OCI-M1 (cell line): Measurements from ENCODE around the gene ARL15.
A peak's percentile ranks its signal among the peaks of the same experiment; 100 is the strongest.
"Not testable (repeated sequence)": the region's sequence is repeated elsewhere in the genome, so short reads cannot be mapped to it uniquely, and the experiment has no call there.

Experiments used
- DNase-seq: peaks from one replicate; lab custom pipeline; 2025; lab: John Stamatoyannopoulos, UW

The ARL15 gene

DNA sequence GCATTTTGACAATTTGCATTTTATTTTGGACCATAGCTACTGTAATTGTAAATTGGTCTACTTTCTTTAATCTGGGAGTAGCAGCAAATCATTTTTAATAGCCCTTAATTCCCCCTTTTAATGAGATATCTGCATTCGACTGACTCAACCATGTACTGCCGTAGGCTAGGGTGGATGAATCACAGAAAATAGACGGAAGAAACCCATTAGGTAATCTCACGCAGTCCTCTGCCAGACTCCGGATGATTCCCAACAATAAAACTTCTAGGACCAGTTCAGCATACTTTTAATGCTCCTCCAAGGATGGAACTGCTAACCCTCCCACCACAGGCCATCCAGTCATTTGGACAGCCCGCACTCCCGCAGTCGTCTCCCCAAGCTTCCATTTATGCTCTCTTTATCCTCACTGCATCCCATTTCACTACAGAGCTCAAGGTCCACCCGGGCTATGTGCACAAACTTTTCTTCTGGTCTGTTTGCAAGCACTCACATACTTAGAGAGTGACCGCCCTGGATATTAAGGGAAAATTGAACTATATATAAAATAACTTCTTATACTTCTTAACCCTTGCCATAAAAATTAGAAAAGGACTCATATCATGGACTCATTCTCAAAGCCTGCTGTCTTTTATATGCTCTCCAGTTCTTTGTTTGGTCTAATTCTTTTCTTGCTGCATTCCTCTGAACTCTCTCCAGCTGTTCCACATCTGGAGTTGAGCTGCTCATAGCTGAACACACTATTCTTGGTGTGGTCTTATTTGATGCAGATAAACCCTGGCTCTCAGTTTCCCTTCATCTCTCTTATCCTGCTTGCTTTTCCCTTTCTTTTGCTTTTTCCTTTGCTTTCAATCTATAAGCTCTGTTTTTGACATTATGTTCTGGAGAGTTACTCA, 326.6 kb downstream of the ARL15 start:
- no peak for DNase-seq

DNA sequence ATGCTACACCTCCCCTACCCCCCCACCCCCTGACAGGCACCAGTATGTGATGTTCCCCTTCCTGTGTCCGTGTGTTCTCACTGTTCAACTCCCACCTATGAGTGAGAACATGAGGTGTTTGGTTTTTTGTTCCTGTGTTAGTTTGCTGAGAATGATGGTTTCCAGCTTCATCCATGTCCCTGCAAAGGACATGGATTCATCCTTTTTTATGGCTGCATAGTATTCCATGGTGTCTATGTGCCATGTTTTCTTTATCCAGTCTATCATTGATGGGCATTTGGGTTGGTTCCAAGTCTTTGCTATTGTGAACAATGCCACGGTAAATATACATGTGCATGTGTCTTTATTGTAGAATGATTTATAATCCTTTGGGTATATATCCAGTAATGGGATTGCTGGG, 328.1 kb downstream of the ARL15 start:
- not testable (repeated sequence) for DNase-seq

DNA sequence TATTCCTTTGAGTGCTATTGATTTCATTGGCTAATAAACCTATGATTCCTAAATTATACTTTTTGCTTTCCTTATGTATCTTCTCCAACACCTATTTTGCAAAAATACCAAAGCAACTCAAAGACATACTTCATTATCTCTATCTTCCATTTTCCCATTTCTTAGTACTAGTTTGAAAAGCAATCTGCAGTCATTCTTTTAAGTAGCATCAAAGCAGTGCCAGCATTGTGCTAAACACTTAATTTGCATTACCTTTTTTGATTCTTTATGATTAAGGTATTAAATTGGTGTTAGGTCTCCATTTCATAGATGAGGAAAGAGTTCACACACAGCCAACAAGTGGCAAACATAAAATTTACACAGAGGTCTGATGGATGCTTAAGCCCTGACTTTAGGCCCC, 330.3 kb downstream of the ARL15 start:
- no peak for DNase-seq

DNA sequence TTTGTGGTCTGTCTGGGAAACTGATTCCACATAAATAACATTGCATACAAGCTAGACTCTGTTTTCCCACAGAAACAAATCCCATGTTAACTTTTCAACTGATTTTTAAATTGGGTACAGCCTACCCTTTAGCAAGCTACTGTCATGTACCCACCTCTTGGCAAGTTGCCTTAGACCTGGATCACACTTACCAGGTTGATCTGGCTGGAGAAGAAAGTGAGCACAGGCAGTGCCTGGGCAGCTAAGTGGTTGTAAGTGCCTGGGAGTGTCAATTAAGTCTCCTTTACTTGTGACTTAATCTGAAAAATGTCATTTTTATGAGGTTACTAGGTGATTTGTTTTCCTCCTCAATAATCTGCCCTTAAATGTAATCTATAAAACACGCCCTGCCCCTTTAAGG, 336.4 kb downstream of the ARL15 start:
- DNase-seq = no peak

DNA sequence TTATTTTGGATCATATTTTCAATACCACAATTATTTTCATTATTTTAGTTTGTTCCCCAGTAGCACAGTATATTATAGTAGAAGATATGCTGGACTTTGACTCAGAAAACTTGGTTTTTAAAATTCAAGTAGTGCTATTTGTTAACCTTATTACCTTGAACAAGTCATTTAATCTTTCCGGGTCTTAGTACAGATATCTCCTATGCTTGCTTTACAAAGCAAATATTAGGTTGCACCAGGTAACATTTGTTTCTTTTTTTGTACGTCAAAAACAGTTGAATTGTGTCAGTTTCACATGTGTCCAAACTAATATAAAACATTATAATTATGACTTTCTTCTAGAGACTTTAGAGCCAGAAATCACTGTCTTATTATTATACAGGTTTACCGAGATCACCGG, 338.1 kb downstream of the ARL15 start:
- no peak for DNase-seq

DNA sequence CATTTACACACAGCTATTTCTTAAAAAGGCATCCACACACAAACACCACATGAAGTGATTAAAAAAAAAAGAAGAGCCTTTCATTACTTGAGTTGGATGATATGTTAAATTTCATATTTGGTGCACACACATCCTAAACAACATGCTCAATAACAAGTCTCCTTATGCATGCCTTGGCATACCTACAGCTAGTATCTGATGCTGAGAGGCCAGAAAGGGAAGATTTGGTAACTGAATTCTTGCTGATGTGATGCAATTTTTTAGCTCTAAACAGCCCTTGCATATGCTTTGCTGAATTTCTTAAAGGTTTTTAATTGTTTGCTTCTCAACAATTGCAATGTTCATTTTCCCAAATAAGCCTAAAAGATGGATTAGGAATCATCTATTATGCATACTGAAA, 338.8 kb downstream of the ARL15 start:
- DNase-seq = no peak

DNA sequence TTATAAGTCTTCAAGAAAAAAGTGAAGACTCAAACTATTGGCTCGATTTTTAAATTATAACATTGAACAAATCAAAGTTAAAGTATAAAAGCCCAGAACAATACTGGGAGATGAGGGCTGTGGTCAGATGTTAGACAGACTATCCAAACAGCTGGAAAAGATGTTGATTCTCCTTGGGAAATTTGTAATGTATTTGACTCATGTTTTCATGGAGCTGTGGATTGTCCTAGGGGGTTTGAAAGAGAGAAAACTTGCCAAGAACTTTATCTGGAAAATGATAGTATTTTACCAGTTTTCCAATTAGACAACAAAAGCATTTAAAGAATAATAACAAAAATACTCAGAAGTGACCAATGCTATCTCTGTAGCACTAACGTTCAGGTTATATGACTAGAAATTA, 339.2 kb downstream of the ARL15 start:
- no peak for DNase-seq

DNA sequence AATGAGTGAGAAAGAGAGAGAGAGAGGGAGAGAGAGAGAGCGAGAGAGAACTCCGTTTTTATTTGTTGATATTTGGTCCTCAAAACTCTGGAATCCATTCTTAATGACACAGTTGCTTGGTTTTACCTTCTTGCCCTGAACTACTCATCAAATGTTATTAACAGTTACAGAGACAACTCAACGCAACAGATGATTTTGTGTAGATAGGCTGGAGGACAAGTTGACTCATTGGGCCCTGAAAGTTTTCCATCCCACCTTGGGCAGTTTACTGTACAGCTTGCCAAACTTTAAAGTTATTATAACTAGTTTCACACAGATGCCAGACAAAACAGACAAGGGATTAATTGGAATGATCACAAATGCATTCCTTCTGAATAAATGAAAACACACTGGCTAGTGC, 339.9 kb downstream of the ARL15 start:
- no peak for DNase-seq

DNA sequence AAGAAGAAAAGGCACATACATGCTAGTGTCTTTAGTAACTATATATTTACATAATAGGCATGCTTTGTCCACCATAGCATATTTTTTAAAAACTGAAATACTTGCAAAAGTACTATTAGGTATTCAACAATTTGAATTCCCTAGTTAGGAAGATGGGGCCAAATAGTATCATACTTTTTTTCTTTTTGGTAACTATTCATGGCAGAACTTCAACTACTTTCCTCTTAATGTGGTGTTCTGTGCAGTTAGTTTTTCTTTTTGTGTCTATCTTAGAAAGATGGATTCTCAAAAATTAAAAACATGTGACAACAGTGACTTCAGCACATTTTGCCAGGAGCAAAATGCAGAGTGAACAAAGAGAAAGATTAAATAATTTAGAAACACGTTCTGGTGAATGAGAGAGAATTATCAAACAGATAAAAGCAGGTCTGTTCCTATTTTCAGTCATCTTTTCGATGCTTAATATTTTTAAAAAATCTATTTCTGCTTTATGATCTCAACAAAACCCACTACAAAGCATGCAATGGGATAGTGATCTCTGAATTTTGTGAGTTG, 341.1 kb downstream of the ARL15 start:
- DNase-seq = no peak

DNA sequence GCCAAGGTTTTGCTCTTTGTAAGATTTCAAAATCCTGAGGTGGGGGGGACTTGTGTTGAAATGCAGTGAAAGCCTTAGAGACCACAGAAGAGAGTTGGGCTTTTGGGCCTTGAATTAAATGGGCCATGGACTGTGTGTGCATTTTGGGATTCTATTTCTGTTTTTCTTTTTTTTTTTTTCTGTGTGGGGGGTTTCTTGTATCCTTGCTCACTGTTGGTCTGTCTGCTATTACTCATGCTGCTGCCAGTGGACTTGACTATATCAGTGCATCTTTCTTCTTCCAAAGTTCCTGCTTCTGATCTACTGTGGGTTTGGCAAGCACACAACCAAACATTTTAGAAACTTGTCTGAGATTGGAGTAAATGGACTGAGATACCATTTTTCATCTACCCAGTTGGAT, 344.9 kb downstream of the ARL15 start:
- peak; percentile 9 for DNase-seq

DNA sequence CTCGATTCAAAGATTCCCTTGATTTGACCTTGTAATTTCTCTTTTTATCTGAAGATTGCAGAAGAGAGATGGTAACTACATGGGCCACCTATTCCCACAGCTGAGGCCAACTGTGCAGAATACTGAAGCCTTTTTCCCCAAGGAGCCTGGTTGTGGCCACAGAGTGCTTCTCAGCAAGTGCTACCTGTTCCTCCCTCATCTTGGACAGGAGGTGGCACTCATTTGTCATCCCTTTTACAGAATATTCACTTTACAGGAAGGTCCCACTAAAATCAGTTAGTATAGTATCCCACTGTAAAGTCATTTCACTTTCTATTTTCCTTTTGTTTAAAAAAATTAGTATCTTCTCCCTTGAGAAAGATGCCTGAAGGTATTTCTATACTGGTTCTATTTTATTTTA, 346.4 kb downstream of the ARL15 start:
- no peak for DNase-seq

DNA sequence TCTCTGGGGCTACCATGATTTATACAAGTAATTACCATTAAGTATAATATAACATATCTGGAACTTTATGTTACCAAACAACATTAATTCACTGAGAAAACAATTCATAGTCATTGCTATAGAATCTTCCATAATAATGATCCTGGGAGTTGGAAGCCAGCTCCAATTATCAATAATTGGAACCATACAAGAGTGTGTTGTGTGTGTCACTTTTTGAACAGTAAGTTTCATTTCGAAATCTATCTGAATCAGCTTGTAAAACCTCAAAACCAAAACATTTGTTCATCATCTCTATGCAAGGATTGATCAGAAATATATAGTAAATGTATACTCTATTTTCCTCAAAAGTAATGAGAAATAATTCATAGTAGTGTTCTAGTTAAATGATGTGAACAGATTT, 348.1 kb downstream of the ARL15 start:
- no peak for DNase-seq

DNA sequence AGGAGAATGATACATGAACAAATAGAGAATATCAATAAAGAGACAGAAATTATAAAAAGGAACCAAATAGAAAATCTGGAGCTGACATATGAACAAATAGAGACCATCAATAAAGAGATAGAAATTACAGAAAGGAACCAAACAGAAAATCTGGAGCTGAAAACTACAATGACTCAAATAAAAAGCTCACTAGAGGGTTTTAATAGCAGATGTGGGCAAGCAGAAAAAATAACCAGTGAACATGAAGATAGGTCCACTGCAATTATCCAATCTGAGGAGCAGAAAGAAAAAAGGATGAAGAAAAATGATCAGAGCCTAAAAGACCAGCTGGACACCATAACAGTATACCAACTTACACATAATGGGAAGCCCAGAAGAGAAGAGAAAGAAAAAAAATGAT, 353.7 kb downstream of the ARL15 start:
- peak; percentile 46 for DNase-seq

DNA sequence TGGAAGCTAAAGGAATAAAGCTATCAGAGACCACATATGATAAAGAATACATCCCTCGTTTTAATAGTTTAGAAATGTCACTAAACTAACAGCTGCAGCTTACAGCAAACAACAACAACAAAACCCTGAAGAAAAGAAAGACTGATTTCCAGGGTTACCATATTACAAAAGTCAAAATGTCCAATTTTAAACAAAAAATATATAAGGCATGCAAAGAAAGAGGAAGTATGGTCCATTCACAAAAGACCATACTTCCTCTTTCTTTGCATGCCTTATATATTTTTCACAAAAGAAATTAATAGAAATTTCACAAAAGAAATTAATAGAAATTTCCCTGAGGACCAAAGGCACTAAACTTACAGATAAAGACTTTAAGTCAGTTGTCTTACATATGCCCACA, 354.2 kb downstream of the ARL15 start:
- DNase-seq = peak; percentile 46

DNA sequence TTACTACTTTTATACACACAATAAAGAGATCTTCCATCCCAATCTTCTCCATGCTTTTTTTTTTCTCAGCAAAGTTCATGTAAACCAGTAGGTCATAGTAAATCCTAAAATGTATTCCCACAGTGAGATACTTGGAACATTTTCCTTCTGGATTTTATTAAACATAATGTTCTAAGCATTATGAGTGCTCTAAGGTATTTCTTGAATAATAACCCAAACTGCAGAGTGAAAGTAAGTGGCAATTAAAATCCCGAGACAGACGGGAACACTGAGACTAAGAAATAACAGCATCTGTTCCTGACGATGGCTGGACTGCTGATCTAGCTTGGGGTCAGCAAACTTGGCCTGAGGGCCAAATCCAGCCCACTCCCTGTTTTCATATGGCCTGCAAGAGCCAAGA, 359.8 kb downstream of the ARL15 start:
- DNase-seq = no peak

DNA sequence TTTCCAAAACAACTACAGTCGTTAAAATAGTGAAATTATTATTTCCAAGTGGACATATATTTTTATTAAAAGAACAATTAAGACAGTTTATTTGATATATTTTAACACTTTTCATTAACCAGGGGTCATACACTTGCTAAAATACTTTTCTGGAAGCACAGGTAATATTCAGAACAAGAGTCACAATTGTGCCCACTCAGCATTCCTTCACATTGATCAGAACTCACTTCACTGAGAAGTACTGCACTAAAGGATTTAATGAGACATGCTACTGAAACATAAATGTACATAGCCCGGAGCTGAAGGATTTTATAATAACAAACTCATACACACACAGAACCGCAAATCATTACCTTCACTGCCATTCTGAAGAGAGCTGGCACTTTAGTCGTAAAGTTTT, 361.8 kb downstream of the ARL15 start:
- DNase-seq = no peak

DNA sequence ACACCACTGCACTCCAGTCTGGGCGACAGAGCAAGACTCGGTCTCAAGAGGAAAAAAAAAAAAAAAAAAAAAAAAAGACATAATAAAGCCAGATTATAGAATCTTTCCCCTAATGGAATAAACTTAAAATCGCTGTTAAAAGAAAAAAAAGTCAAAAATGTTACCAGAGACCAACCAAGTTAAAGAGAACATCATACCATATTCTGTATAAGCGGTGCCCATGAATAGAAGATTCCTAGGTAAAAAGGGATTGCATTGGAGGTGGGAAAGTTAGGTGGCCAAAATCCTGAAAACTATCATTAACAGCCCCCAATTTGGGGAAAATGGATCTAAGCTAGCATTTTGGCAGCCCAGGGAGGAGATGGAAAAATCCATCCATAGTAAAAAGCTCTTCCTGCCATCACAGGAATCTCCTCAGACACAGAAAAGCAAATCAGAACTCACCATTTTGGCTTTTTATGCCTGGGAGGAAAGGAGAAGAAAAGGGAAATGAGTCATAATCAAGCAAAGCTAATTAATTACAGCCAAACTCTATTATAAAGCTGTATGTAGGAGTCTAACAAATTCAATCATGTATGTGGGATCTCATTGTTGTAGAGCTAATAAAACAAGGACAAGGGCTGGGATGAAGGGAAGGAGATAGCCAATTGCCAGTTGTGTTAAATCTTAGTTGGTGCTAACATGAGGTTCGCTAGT, 363.8 kb downstream of the ARL15 start:
- DNase-seq = no peak

DNA sequence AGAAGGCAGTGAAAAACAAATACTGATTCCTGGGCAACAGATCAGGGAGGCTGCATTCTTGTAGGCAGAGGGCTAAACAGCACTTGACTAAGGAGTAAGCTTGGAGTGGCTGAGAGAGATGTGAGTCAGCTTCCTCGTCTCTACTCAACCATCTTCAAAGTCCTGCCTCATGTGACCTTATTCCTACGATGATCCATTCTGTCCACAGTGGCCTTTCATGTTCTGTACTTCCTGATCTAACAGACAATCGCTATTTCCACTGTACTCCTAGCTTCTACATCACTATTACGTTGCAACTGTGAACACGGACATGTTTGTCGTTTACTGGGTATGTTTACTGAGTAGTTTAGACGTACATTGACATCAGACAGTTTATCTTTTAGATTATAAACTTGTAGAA, 365.4 kb downstream of the ARL15 start:
- no peak for DNase-seq

DNA sequence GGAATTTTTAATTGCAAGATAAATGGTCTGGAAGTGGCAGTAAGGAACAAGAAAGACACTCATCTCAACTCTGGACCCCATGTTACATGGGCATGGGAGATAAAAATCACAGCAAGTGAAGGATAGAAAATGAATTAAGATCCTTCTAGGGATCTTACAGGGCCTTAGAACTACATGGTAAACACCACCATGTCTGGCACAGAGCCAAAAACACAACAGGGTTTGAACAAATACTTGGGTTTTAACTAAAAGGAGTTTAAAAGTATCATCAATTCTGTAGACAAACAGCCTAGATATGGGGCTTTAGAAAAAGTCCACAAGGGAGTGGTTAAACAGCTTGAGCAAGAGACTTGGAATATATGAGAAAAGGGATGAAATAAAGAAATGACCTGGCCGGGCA, 366.4 kb downstream of the ARL15 start:
- no peak for DNase-seq

DNA sequence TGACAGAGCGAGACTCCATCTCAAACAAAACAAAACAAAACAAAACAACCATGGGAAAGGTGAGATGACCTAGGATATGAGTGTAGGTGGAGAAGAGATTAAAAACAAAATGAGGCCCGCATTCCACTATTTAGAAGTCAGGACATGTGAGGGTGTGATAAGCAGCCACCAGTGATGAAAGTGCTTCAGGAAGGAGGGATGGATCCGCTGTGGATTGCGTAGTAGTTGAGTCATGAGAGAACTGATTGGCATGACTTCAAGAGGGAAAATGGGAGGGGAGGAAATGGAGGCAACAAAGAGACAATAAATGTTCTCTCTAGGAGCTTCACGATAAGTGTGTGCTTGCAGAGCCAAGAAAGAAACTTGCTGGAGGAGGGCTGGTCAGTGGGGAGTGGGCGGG, 367.6 kb downstream of the ARL15 start:
- no peak for DNase-seq

DNA sequence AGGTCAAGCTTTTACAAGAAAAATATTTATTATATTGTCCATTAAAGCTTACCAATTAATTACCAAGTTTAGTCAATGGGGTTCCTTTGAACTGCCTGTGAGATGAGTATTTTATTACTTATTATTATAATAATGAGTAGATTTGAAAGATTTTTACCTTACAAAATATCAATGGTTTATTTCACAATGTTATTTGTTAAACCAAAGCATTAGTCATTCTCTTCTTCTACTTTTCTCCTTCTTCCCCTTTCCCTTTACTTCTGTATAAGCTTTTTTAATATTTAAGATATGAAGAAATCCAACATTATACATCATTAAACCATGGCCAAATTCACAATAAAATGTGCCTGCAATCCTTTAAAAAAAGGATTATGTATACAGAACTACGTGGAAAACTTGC, 369.5 kb downstream of the ARL15 start:
- no peak for DNase-seq

DNA sequence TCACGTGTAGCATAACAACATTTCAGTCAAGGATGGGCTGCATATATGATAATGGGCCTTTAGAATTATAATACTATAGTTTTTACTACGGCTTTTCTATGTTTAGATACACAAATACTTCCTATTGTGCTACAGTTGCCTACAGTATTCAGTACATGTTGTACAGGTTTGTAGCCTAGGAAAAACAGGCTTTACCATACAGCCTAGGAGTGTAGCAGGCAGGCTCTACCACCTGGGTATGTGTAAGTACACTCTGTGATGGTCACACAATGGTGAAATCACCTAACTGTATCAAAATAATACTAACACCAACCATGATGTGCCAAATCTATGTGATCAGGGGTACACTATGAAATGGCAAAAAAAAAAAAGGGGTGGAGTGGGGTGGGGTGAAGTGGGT, 372.9 kb downstream of the ARL15 start:
- DNase-seq = no peak
